ENCODE results near the gene EVI5L. TPM values are rescaled to one million over a fixed set of nuclear protein-coding genes. Genes with fewer than 3 reads are reported as not detected.
A peak's percentile ranks its signal among the peaks of the same experiment; 100 is the strongest.

Gene EVI5L
- total and polyA plus RNA-seq, 9 donors: 5.1 to 15.9 (median 10.9) TPM

DNA sequence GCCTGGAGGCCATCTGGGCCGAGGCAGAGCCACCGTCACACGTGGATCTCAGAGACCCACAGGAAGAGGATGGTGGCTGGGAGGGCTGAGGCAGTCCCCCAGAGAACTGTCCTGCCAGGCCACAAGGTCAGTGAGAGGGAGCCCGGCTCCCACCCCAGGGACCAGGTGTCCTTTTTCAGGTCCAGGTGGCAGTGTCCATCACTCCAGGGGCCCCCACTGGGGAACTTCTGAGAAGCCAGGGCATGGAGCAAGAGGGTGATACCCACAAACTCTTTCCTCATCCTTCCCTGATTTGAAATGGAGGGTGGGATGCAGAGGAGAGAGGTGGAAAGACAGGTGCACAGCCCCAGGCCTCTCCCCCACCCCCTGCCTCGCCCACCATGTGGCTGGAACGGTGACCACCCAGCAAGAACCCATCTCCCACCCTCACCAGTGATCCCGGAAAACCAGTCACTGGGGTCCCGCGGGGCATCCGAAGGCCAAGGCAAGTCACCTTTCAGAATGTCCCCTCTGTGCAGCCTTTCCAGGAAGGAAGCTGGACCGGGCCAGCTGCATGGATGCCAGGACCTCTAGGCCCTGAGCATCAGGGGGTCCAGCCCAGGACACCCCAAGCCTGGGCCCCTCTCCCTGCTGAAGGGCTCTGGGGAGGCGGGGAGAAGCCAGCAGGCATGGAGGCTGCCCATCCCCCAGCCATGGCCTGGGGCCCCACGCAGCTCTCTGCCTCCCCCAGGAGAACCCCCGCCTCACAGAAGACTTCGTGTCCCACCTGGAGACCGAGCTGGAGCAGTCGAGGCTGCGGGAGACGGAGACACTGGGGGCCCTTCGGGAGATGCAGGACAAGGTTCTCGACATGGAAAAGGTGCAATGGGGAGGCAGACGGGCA is 30.1 kb downstream of the EVI5L start:
- WGBS, 3 donors: 87 to 91% (median 90%) methylated on average over 22 of the region's 22 CpGs
- no peaks in the 10 kb centered on the region for H3K36me3 ChIP-seq

DNA sequence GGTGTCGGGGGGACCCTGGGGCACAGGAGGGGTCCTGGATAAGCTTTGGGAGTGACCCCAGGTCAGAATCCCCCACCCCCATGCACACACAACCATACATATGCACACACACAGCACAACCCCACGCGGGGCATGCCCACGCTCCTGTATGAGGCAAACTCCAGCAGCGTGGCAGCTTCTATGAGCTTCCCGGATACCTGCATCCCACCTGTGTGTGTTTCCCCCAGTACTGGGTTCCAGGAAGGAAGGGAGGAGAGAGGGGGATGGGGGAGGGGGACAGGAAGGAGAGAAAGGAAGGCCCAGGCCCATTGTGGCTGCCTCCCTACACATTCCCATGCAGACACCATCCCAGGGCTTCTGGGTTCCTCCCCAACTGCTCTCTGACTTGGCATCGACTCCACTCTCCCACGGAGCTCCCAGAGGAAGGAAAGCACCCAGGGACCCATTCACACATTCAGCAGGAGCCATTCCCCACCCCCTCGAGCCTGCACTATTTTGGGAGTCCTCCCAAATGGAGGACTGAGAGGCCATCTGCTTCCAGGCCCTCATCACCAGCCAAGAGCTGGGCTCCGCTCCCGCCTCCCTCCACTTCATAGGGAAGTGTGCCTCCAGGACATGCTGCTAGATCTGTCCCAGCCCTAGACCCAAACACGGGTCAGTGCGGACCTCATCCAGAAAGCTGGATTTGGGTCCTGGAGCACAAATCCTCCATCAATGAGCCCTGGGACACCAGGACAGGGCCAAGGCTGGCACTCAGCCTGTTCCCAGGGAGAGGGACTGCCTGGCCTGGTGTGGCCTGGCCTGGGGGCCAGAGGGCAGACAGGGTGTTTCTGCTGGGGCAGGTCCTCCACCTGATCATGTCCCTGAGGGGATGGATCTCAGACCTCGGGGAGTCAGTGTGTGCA is 30.9 kb downstream of the EVI5L start:
- Histone ChIP-seq H3K27ac (no peak overlapping the region), H3K4me1 (ENCODE audit: insufficient read depth) (peaks cover 7% of the 10 kb centered on the region), H3K36me3 (no peaks in the 10 kb centered on the region), H3K4me3 (no peak overlapping the region), H3K9me3 (no peaks in the 10 kb centered on the region), H3K27me3 (no peaks in the 10 kb centered on the region)
- TF ChIP-seq POLR2A (IDR thresholded peaks at IDR 0.05) (no peak), EP300 (IDR thresholded peaks at IDR 0.05) (no peak)
- TF ChIP-seq, protein P1, sequence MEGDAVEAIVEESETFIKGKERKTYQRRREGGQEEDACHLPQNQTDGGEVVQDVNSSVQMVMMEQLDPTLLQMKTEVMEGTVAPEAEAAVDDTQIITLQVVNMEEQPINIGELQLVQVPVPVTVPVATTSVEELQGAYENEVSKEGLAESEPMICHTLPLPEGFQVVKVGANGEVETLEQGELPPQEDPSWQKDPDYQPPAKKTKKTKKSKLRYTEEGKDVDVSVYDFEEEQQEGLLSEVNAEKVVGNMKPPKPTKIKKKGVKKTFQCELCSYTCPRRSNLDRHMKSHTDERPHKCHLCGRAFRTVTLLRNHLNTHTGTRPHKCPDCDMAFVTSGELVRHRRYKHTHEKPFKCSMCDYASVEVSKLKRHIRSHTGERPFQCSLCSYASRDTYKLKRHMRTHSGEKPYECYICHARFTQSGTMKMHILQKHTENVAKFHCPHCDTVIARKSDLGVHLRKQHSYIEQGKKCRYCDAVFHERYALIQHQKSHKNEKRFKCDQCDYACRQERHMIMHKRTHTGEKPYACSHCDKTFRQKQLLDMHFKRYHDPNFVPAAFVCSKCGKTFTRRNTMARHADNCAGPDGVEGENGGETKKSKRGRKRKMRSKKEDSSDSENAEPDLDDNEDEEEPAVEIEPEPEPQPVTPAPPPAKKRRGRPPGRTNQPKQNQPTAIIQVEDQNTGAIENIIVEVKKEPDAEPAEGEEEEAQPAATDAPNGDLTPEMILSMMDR (IDR thresholded peaks at IDR 0.05): no peak
- DNase-seq: peak in 1 of 5 donors; percentile 23
- 74 to 80% (median 80%) methylated on average over 14 of the region's 14 CpGs for WGBS, 3 donors
- intact Hi-C loops (cut with DNase I): no loop called here

More for the DNA sequence above, 30.1 kb downstream of the EVI5L start:
- H3K27me3 ChIP-seq: no peaks in the 10 kb centered on the region
- no peaks in the 10 kb centered on the region for H3K9me3 ChIP-seq
- intact Hi-C loops (cut with DNase I): no loop called here
- peak in 2 of 5 donors; percentile 19 to 25 for DNase-seq
- no peak overlapping the region for H3K4me3 ChIP-seq
- TF ChIP-seq POLR2A (IDR thresholded peaks at IDR 0.05) (no peak), EP300 (IDR thresholded peaks at IDR 0.05) (no peak)
- TF ChIP-seq, protein P1 (IDR thresholded peaks at IDR 0.05): no peak
- H3K27ac ChIP-seq: no peak overlapping the region
- H3K4me1 ChIP-seq (ENCODE audit: insufficient read depth): peaks cover 7% of the 10 kb centered on the region

- TF ChIP-seq POLR2A (IDR thresholded peaks at IDR 0.05): no peak
- TF ChIP-seq, protein P1 (IDR thresholded peaks at IDR 0.05): no peak
- no peak for TF ChIP-seq EP300 (IDR thresholded peaks at IDR 0.05)
- Histone ChIP-seq H3K4me1 (ENCODE audit: insufficient read depth) (peaks cover 7% of the 10 kb centered on the region), H3K27me3 (no peaks in the 10 kb centered on the region), H3K36me3 (no peaks in the 10 kb centered on the region), H3K27ac (no peak overlapping the region), H3K9me3 (no peaks in the 10 kb centered on the region), H3K4me3 (no peak overlapping the region)
- DNase-seq: peak in 1 of 5 donors; percentile 20
- intact Hi-C loops (cut with DNase I): no loop called here
- WGBS, 3 donors: 40 to 49% (median 47%) methylated on average over 44 to 63 of the region's 63 CpGs
These were observed 31.8 kb downstream of the EVI5L start for GRCh38 chr19:7861619-7862412.
